Panc1 (cell line): ENCODE measurements around the gene NEUROG1. TPM values are rescaled to one million over a fixed set of nuclear protein-coding genes. Genes with fewer than 3 reads are reported as not detected.

Experiments used
- ATAC-seq: fragments of 200-7000 bp; cut with Tn5 transposase; 2 replicates; pipeline ENCODE4 v1.9.1; 2020; ENCODE audit warnings: mild to moderate bottlenecking, moderate library complexity
- BruUV-seq: library from RNA; stranded (reverse); fragments of 400-500 nt; replicated peaks from 2 replicates; lab custom pipeline; 2021; lab: Mats Ljungman, UMichigan
- CTCF ChIA-PET: fragments of 300-600 bp; sonication (Branson Sonifier 250); formaldehyde crosslinking; loops from one replicate; lab custom pipeline; 2022; ENCODE audit warnings: antibody characterized with exemption; lab: Charles Lee
- POLR2A ChIA-PET: fragments of 300-600 bp; sonication (Branson Sonifier 250); formaldehyde crosslinking; loops from one replicate; lab custom pipeline; 2022; ENCODE audit warnings: antibody characterized with exemption; lab: Charles Lee
- DNase-seq: peaks from one replicate; pipeline ENCODE4 v3.0.0-alpha.2; 2010; ENCODE audit warnings: low read depth, low spot score
- H3K27ac ChIP-seq: 2 replicates; pipeline ENCODE4 v1.5.1; 2011; ENCODE audit warnings: mild to moderate bottlenecking, low read length, inconsistent platforms
- H3K27me3 ChIP-seq: fragments of 200-500 bp; sonication (Bioruptor generic); 2 replicates; pipeline ENCODE4 v1.6.0; 2014; ENCODE audit warnings: low read length, inconsistent platforms; ENCODE audit not compliant: control insufficient read depth, insufficient read depth
- H3K36me3 ChIP-seq: fragments of 200-500 bp; sonication (Bioruptor generic); 2 replicates; pipeline ENCODE4 v1.5.1; 2014; ENCODE audit warnings: inconsistent platforms, mild to moderate bottlenecking, low read length, moderate library complexity; ENCODE audit not compliant: control insufficient read depth, insufficient read depth
- H3K4me1 ChIP-seq: 2 replicates; pipeline ENCODE4 v1.5.1; 2011; ENCODE audit warnings: inconsistent platforms, mild to moderate bottlenecking, low read length, moderate library complexity; ENCODE audit not compliant: control insufficient read depth, insufficient read depth
- H3K4me3 ChIP-seq, 2 experiments: 2 replicates each; pipeline ENCODE4 v1.5.1; 2011 to 2012; ENCODE audit warnings: low read depth in 2 of 2, low read length in 2 of 2, mild to moderate bottlenecking in 2 of 2, inconsistent platforms in 1 of 2, moderate library complexity in 1 of 2
- H3K9me3 ChIP-seq: fragments of 200-500 bp; sonication (Bioruptor generic); 2 replicates; pipeline ENCODE4 v1.5.1; 2014; ENCODE audit warnings: low read depth, mild to moderate bottlenecking, inconsistent platforms, low read length, moderate library complexity; ENCODE audit not compliant: control insufficient read depth, insufficient read depth
- CTCF ChIP-seq: fragments of 450-650 bp; IDR thresholded peaks from 2 replicates; pipeline ENCODE4 v1.5.1; 2017; ENCODE audit warnings: mild to moderate bottlenecking
- POLR2AphosphoS5 ChIP-seq: IDR thresholded peaks from 2 replicates; pipeline ENCODE4 v1.6.1; 2012; ENCODE audit warnings: mild to moderate bottlenecking, low read depth, low read length, moderate library complexity
- REST ChIP-seq, 2 experiments: IDR thresholded peaks; 2 replicates each; pipeline ENCODE4 v1.6.1; 2011 to 2012; ENCODE audit warnings: low read depth in 2 of 2, control low read depth in 1 of 2, low read length in 1 of 2, mild to moderate bottlenecking in 1 of 2, moderate library complexity in 1 of 2; ENCODE audit not compliant: insufficient read depth in 1 of 2
- SIN3A ChIP-seq: IDR thresholded peaks from 2 replicates; pipeline ENCODE4 v1.6.1; 2012; ENCODE audit warnings: low read depth, mild to moderate bottlenecking, low read length, moderate library complexity, borderline replicate concordance; ENCODE audit not compliant: insufficient read depth
- TCF7L2 ChIP-seq: IDR thresholded peaks from 2 replicates; pipeline ENCODE4 v1.6.1; 2011; ENCODE audit warnings: mild to moderate bottlenecking, low read depth, low read length, inconsistent platforms
- in situ Hi-C: cut with HindIII; loops from 2 replicates; pipeline ENCODE4 v1.10.0; 2016; ENCODE audit warnings: low sequenced_read_pairs, low pct_unique_long_range_greater_than_20kb
- intact Hi-C: fragments of 100-400 bp; cut with micrococcal nuclease; formaldehyde crosslinking; loops from one replicate; pipeline ENCODE4 v1.10.0; 2022; ENCODE audit not compliant: unreplicated experiment
- total RNA-seq: library from RNA; stranded (reverse); gene quantifications from one replicate; pipeline ENCODE4 v1.2.1, GENCODE V29; 2021; ENCODE audit not compliant: unreplicated experiment

Gene NEUROG1
- total RNA-seq, 1 experiment from 2014 or later, result not detected

- Histone ChIP-seq H3K9me3 (no peaks in the 10 kb centered on the region), H3K4me1 (no peaks in the 10 kb centered on the region), H3K27me3 (peaks cover 4% of the 10 kb centered on the region; the same call in 1 of the 2 replicates), H3K4me3 (no peak overlapping the region), H3K27ac (no peak overlapping the region), H3K36me3 (no peaks in the 10 kb centered on the region)
- ChIA-PET POLR2A (interaction anchor here (1.1 kb wide), 1 partner anchor 100 kb away, joined by 3 read pairs; no protein-coding TSS in a partner anchor), CTCF (interaction anchor here (0.5 to 2.1 kb wide), 18 partner anchors 12 to 1368 kb away, joined by 3 to 23 read pairs (median 4); no protein-coding TSS in a partner anchor)
- DNase-seq (peak; percentile 43), ATAC-seq (peak; percentile 83)
- no peak for TF ChIP-seq REST (IDR thresholded peaks at IDR 0.05; ENCODE audit: insufficient read depth in 1 of 2, low read depth in 2 of 2, low read length in 1 of 2)
- peak; percentile 94 for TF ChIP-seq CTCF
- in situ Hi-C loops, result no loop called here
- intact Hi-C loops, result loop anchor here (2.0 kb wide), 1 partner anchor 265 kb away; no protein-coding TSS in a partner anchor
- BruUV-seq, result no TSS peak
These were observed 30.1 kb upstream of the NEUROG1 start for GRCh38 chr5:135565725-135566421.

GRCh38 chr5:135565266-135565665 is 29.5 kb upstream of the NEUROG1 start:
- Histone ChIP-seq H3K9me3 (no peaks in the 10 kb centered on the region), H3K4me3 (no peak overlapping the region), H3K27me3 (peaks cover 4% of the 10 kb centered on the region; the same call in 1 of the 2 replicates), H3K36me3 (no peaks in the 10 kb centered on the region), H3K27ac (no peak overlapping the region), H3K4me1 (no peaks in the 10 kb centered on the region)
- ChIA-PET POLR2A (no interaction called here), CTCF (interaction anchor here (0.6 to 2.1 kb wide), 6 partner anchors 12 to 309 kb away, joined by 3 to 23 read pairs (median 5); no protein-coding TSS in a partner anchor)
- TF ChIP-seq SIN3A (no peak), TCF7L2 (no peak), REST (IDR thresholded peaks at IDR 0.05; ENCODE audit: insufficient read depth in 1 of 2, low read depth in 2 of 2, low read length in 1 of 2) (no peak), CTCF (no peak), POLR2AphosphoS5 (no peak)
- in situ Hi-C loops (no loop called here), intact Hi-C loops (loop anchor here (2.0 kb wide), 1 partner anchor 266 kb away; no protein-coding TSS in a partner anchor)
- BruUV-seq, result no TSS peak
- DNase-seq (no peak), ATAC-seq (no peak)
